HepG2 (cell line): ENCODE measurements around the gene VPS18. TPM values are rescaled to one million over a fixed set of nuclear protein-coding genes. Genes with fewer than 3 reads are reported as not detected.

Experiments
- AHDC1 ChIP-seq: sonication (generic); formaldehyde crosslinking; IDR thresholded peaks from 2 replicates; pipeline ENCODE4 v1.5.1; 2020; ENCODE audit warnings: mild to moderate bottlenecking, missing genetic modification reagents, borderline replicate concordance
- DPF2 ChIP-seq: sonication (generic); formaldehyde crosslinking; IDR thresholded peaks from 2 replicates; pipeline ENCODE4 v1.4.0; 2020; ENCODE audit warnings: mild to moderate bottlenecking, low read depth, missing genetic modification reagents, borderline replicate concordance
- FOXK1 ChIP-seq: sonication (generic); formaldehyde crosslinking; IDR thresholded peaks from 2 replicates; pipeline ENCODE4 v1.4.0; 2020; ENCODE audit warnings: low read depth, missing genetic modification reagents, borderline replicate concordance
- HHEX ChIP-seq: IDR thresholded peaks from 2 replicates; pipeline ENCODE4 v1.6.1; 2016; ENCODE audit warnings: control low read depth
- JUNB ChIP-seq: sonication (generic); formaldehyde crosslinking; IDR thresholded peaks from 2 replicates; pipeline ENCODE4 v1.8.0; 2022; ENCODE audit warnings: missing genetic modification reagents, mild to moderate bottlenecking, borderline replicate concordance
- KAT7 ChIP-seq: IDR thresholded peaks from 2 replicates; pipeline ENCODE4 v1.6.1; 2018; ENCODE audit warnings: borderline replicate concordance, missing compliant biosample characterization
- MYC ChIP-seq: sonication (generic); formaldehyde crosslinking; IDR thresholded peaks from 2 replicates; pipeline ENCODE4 v1.9.0; 2021; ENCODE audit warnings: missing genetic modification reagents, borderline replicate concordance
- SALL2 ChIP-seq: sonication (generic); formaldehyde crosslinking; IDR thresholded peaks from 2 replicates; pipeline ENCODE4 v1.8.1; 2023; ENCODE audit warnings: mild to moderate bottlenecking, missing genetic modification reagents, inconsistent platforms
- SRSF1 ChIP-seq: fragments of 200-400 bp; formaldehyde crosslinking; optimal IDR thresholded peaks from 2 replicates; pipeline ENCODE3; 2017; ENCODE audit warnings: mild to moderate bottlenecking, low read depth, low read length, moderate library complexity
- TOPORS ChIP-seq: sonication (generic); formaldehyde crosslinking; IDR thresholded peaks from 2 replicates; pipeline ENCODE4 v1.8.0; 2023; ENCODE audit warnings: mild to moderate bottlenecking, missing genetic modification reagents
- ZMAT3 ChIP-seq: sonication (generic); formaldehyde crosslinking; conservative IDR thresholded peaks from 2 replicates; pipeline ENCODE4 v1.7.0; 2021; ENCODE audit warnings: missing genetic modification reagents
- ZNF224 ChIP-seq: sonication (generic); formaldehyde crosslinking; IDR thresholded peaks from 2 replicates; pipeline ENCODE4 v1.5.0; 2020; ENCODE audit warnings: mild to moderate bottlenecking, missing genetic modification reagents
- ZNF337 ChIP-seq: sonication (generic); formaldehyde crosslinking; IDR thresholded peaks from 2 replicates; pipeline ENCODE4 v1.5.1; 2020; ENCODE audit warnings: missing genetic modification reagents, low read depth, mild to moderate bottlenecking, borderline replicate concordance
- ZNF503 ChIP-seq: sonication (generic); formaldehyde crosslinking; IDR thresholded peaks from 2 replicates; pipeline ENCODE4 v1.4.0; 2020; ENCODE audit warnings: missing genetic modification reagents
- ZNF576 ChIP-seq: sonication (generic); formaldehyde crosslinking; IDR thresholded peaks from 2 replicates; pipeline ENCODE4 v1.4.0; 2020; ENCODE audit warnings: mild to moderate bottlenecking, missing genetic modification reagents
- ZNF589 ChIP-seq: sonication (generic); formaldehyde crosslinking; conservative IDR thresholded peaks from 2 replicates; pipeline ENCODE4 v1.8.0; 2022; ENCODE audit warnings: mild to moderate bottlenecking, moderate library complexity, missing genetic modification reagents
- ZNF597 ChIP-seq: sonication (generic); formaldehyde crosslinking; IDR thresholded peaks from 2 replicates; pipeline ENCODE4 v1.5.0; 2020; ENCODE audit warnings: missing genetic modification reagents
- ZNF660 ChIP-seq: sonication (generic); formaldehyde crosslinking; IDR thresholded peaks from 2 replicates; pipeline ENCODE4 v1.5.1; 2020; ENCODE audit warnings: mild to moderate bottlenecking, low read depth, missing genetic modification reagents, borderline replicate concordance
- ZSCAN31 ChIP-seq: sonication (generic); formaldehyde crosslinking; IDR thresholded peaks from 2 replicates; pipeline ENCODE4 v1.5.0; 2020; ENCODE audit warnings: low read depth, mild to moderate bottlenecking, missing genetic modification reagents
- polyA plus RNA-seq, 8 experiments: library from polyadenylated mRNA; depleted of rRNA in 3 of 8; stranded (reverse) in 7 of 8; unstranded in 1 of 8; fragments of >200 nt; fragmentation: Illumina TruSeq in 4 of 8; extraction: Trizol in 4 of 8; gene quantifications; 2 replicates each; pipeline versions ENCODE4 v1.2.1 to v1.2.3, GENCODE V29; 2011 to 2016; ENCODE audit warnings: low read depth in 4 of 8, missing spikeins in 1 of 8, mixed read lengths in 1 of 8; ENCODE audit not compliant: insufficient read depth in 1 of 8
- total RNA-seq, 5 experiments: library from RNA; depleted of rRNA; stranded (reverse); fragments of >200 nt; fragmentation: Illumina TruSeq; extraction: Trizol; gene quantifications; 2 replicates each; pipeline ENCODE4 v1.2.3, GENCODE V29; 2016; ENCODE audit warnings: low read depth in 1 of 5

The VPS18 gene
- total and polyA plus RNA-seq, 2 of the 13 experiments (the other 11 are each of a cell fraction or from before 2014, with no cell fraction given) = 5.8 to 17.0 TPM

- TF ChIP-seq AHDC1 (CRISPR knock-in tag) (no peak), ZMAT3 (CRISPR knock-in tag) (no peak), TOPORS (no peak), ZNF597 (CRISPR knock-in tag) (no peak), FOXK1 (CRISPR knock-in tag) (no peak), KAT7 (CRISPR knock-in tag) (no peak), ZNF224 (no peak), SALL2 (CRISPR knock-in tag) (0 out of 2 replicates have a peak, but pooled peaks have one; percentile 54), ZSCAN31 (CRISPR knock-in tag) (no peak), ZNF503 (CRISPR knock-in tag) (no peak), DPF2 (CRISPR knock-in tag) (no peak), JUNB (CRISPR knock-in tag) (no peak), MYC (no peak; the same call in 1 of the 2 replicates), ZNF660 (CRISPR knock-in tag) (no peak), HHEX (CRISPR knock-in tag) (no peak), ZNF337 (no peak), ZNF589 (no peak), SRSF1 (no peak), ZNF576 (CRISPR knock-in tag) (no peak)
These were observed 36.5 kb upstream of the VPS18 start (continued) for GRCh38 chr15:40857601-40858341.
